Middle frontal gyrus (tissue), 1 donor: ENCODE data around the gene EPHA1.

Source experiments
- DNase-seq: peaks from one replicate; pipeline ENCODE4 v3.0.0-alpha.2; 2015; ENCODE audit warnings: low spot score; ENCODE audit errors: extremely low spot score

The EPHA1 gene

GRCh38 chr7:143352531-143353002 lies 56.1 kb downstream of the EPHA1 start:
- no peak for DNase-seq

DNA sequence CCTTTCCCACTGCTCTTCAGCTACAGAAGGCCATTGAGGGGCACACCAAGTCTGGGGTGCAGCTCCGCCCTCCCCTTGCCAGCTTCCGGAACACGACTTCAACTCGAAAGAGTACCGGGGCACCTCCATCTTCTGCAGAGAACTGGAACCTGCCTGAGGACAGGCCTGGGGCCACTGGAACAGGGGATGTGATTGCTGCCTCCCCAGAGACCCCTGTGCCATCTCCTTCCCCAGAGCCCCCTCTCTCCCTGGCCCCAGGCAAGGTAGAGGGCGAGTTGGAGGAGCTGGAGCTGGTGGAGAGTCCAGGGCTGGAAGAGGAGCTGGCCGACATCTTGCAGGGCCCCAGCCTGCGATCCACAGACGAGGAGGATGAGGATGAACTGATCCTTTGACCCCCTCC lies 57.1 kb downstream of the EPHA1 start:
- no peak for DNase-seq

DNA sequence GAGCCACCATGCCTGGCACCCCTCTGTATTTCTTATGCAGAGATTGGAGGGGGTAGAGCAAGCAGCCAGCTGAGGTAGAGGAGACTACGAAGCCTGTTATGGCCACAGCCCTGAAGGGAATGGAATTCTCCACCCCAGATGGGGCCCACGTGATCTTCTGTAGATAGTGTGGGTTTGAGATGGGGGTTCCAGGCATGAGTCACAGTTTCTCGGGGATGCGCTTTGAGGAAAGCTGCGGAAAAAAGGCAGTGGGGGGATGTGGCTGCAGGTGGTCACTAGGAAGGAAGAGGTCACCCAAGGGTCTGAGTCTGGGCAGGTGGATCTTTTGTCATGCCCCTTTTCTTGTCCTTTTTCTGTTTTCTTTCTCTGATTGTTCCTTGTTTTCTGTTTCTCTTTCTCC lies 57.6 kb downstream of the EPHA1 start:
- peak; percentile 55 for DNase-seq

GRCh38 chr7:143347950-143348349 lies 60.7 kb downstream of the EPHA1 start:
- DNase-seq: no peak

GRCh38 chr7:143346018-143346417 lies 62.6 kb downstream of the EPHA1 start:
- no peak for DNase-seq

DNA sequence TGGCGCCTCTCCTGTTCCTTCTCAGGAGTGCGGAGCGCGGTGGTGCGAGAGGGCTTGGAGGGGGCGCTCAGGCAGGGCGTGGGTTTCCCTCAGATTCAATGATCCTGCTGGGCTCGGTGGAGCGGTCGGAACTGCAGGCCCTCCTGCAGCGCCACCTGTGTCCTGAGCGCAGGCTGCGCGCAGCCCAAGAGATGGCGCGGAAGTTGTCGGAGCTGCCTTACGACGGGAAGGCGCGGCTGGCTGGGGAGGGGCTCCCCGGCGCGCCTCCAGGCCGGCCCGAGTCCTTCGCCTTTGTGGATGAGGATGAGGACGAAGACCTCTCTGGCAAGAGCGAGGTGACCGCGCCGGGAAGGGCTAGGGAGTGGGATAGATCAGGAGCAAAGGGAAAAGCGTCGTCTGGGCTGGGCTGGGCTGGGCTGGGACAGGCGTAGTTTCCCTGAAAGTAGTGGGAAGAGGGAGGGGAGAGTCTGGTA lies 63.2 kb downstream of the EPHA1 start:
- no peak for DNase-seq

DNA sequence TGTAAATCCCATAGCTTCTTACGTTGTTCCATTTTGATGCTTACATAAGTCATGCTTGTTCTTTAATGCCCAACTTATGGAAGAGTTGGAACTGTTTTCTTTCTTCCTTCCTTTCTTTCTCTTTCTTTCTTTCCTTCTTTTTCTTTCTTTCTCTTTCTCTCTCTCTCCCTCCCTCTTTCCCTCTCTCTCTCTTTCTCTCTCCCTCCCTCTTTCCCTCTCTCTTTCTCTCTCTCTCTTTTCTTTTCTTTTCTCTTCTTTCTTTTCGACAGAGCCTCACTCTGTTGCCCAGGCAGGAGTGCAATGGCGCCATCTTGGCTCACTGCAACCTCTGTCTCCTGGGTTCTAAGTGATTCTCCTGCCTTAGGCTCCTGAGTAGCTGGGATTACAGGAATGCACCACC lies 65.1 kb downstream of the EPHA1 start:
- no peak for DNase-seq

GRCh38 chr7:143341842-143342241 lies 66.8 kb downstream of the EPHA1 start:
- no peak for DNase-seq
